Stimulated activated CD8-positive, alpha-beta memory T cell treated with anti-CD3 and anti-CD28 coated beads, Interleukin-4, amount 100 ng/mL, for 1 hour (primary cell): ENCODE data around the gene TOPBP1.

Experiments
- DNase-seq, 2 donors: peaks; one replicate each; pipeline ENCODE4 v3.0.0-alpha.2; 2020; ENCODE audit warnings: low read depth in 2 of 2, low spot score in 1 of 2

TOPBP1 gene

GRCh38 chr3:133608388-133608787 lies 53.4 kb downstream of the TOPBP1 start:
- no peak for DNase-seq

GRCh38 chr3:133607816-133608215 lies 53.9 kb downstream of the TOPBP1 start:
- no peak for DNase-seq

DNA sequence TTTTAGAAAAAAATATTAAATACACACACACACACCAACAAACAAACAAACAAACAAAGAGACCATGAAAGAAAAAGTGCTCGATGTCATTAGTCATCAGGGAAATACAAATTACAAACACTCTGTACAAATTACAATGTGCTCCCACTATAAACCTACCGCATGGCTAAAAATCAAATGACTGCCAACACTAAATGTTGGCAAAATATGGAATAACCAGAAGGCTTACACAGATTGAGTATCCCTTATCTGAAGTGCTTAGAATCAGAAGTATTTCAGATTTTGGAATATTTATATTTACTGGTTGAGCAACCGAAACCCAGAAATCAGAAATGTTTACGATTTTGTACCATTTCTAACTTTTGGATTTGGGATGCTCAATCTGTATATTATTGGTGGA lies 54.8 kb downstream of the TOPBP1 start:
- no peak for DNase-seq

DNA sequence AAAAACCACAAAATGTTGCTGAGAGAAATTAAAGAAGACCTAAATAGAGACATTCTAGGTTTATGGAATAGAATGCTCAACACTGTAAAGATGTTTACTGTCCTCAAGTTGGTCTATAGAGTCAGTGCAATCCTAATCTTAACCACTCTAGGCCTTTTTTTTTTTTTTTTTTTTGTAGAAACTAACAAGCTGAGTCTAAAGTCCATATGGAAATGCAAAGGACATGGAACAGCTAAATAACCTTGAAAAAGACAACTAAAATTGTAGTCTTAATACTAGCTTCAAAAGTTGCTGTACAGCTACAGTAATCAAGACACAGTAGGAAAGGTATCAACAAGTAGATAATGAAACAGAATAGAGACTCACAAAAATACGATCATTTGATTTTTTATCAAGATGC lies 55.4 kb downstream of the TOPBP1 start:
- DNase-seq, result no peak

- DNase-seq, result no peak
Observed at GRCh38 chr3:133600572-133601081, 61.1 kb downstream of the TOPBP1 start.

GRCh38 chr3:133599280-133599679 lies 62.5 kb downstream of the TOPBP1 start:
- DNase-seq, result no peak

- no peak for DNase-seq
Observed at GRCh38 chr3:133598405-133598804, 63.3 kb downstream of the TOPBP1 start.

DNA sequence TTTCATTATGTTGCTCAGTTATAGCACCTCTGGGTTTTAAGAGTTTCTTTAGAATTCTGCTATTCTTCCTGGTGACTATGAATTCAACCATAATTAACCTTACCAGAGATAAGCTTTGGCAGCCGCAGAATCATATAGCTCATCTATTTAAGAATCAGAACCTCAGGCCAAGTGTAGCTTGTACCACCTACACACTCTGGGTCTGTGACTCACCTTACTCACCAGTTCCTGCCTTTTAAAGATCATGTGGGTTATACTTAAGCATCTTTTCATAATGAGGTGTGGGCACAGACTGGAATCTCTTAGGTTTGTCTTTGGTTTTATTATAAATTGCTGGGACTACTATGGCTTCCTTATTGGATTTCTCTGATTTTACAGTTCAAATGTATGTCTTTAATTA lies 66.4 kb downstream of the TOPBP1 start:
- no peak for DNase-seq

DNA sequence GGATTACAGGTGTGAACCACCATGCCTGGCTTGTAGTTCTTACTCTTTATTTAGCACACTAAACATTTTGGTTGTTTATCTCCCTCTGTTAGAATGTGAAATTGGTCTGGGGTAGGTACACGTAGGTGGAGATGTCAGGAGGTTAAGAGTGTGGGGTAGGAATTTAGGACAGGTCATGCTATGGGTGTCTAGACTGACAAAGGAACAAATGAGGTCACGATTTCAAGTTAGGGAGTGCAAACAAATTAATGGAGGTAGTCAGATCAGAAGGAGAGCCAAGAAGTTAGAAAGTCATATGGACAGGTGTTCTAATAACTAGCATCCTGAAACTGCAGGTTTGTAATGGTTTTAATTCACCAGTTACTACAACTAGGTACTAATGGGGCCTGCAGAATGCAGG lies 68.5 kb downstream of the TOPBP1 start:
- no peak for DNase-seq

- DNase-seq, result no peak
Observed at GRCh38 chr3:133592843-133593242, 68.9 kb downstream of the TOPBP1 start.

DNA sequence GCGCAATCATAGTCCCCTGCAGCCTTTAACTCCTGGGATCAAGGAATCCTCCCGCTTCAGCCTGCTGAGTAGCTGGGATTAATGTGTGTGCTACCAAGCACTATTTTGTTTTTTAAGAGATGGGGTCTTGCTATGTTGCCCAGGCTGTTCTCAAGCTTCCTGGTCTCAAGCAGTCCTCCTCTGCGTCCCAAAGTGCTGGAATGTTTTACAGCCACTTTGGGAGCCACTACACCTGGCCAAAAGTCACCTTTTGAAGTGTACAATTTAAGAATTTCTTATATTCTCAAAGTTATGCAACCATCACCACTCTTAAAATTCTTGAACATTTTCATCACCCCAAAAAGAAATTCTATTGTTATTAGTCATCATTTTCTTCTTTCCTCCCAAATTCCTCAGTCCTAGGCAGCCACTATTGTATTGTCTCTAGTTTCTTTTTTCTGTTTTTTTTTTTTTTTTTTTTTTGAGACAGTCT lies 70.4 kb downstream of the TOPBP1 start:
- no peak for DNase-seq

GRCh38 chr3:133589503-133589902 lies 72.2 kb downstream of the TOPBP1 start:
- DNase-seq, result no peak

DNA sequence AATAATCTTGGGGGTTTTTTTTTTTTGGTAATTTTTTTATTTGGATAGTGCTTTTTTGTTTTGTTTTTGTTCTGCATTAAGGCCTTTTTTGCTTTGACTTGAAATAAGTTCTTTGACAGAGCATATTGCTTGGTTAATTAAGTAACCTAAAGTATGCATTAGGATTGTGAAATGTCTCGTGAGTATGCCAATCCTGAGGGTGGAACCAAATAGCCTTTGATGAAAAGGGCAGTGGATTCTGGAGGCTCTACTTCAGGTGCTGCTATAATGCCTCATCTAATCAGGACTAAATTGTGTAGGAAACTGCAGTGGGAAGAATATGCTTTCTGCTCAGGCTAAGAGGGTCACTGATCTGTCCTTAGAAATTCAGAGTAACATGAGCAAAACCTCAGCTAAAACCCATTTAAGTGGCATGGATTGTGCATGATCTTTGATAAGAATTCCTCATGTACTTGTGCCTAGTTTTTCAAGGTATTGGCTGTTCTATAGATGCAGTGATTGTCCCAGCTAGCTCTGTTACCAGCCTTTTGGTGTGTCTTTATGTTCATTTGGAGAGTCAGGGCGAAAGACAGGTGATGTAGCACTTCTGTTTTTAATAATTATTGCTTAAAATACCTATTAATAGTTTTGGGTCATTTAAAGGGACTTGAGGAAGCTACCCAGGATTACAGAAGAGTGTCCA lies 72.8 kb downstream of the TOPBP1 start:
- no peak for DNase-seq

GRCh38 chr3:133588035-133588434 lies 73.7 kb downstream of the TOPBP1 start:
- DNase-seq, result no peak

GRCh38 chr3:133583396-133583795 lies 78.3 kb downstream of the TOPBP1 start:
- DNase-seq, result no peak

DNA sequence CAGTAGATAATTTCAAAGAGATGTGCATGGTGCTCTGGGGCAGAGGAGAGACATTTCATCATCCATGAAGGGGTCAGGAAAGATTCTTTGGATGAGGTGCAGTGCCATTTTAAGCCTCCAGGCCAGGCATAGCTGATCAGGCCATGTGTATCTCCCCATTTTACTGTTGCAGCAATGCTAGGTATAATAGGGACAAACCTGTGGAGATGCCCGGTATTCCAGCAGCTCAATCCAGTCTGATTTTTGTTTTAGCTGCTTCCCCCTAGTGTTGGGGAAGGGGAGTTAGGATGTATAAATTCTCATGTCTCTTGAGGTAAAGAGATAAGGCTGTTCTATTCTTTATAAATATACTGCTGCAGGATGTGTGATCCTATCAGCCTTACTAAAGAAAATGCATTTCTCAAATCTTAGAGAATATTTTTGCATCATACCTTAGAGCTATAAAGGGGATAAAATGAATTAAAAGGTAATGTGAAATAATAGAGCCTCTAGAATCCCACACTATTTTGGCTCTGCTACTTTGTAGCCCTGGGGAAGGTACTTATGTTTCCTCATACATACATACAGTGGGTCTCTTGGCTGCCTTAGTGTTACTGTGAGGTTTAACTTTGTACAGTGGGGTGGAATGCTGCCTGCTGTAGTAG lies 83.1 kb downstream of the TOPBP1 start:
- DNase-seq, result no peak

GRCh38 chr3:133576169-133576568 lies 85.6 kb downstream of the TOPBP1 start:
- no peak for DNase-seq

- no peak for DNase-seq
Observed at GRCh38 chr3:133575086-133575485, 86.7 kb downstream of the TOPBP1 start.

GRCh38 chr3:133574260-133574881 lies 87.4 kb downstream of the TOPBP1 start:
- peak; percentile 31 to 45 for DNase-seq

DNA sequence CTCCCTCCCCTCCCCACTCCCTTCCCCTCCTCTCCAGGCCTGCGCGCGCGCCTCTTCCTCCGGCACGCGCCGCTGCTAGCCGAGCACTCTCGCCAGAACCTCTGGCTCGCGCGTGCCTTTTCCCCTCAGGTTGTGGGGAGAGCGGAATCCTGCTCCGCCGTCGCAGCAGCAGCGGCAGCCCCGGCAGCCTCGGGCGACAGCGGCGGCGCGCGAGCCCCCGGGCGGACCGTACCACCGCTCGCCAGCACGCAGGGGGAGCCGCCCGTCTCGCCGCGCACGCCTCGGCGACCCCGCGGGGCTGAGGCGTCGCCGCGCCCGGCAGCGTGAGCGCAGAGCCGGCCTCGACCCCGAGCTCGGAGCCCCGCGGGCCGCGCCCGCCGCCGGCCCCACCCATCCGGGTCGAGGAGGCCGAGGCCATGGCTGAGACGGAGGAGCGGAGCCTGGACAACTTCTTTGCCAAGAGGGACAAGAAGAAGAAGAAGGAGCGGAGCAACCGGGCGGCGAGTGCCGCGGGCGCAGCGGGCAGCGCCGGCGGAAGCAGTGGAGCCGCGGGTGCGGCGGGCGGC lies 88.0 kb downstream of the TOPBP1 start, which contains the start of gene CDV3:
Gene CDV3, plus strand, starts transcription at position 58 of the 566 bp plus-strand sequence. Its CDS starts 359 bp downstream, at position 417.
- DNase-seq, result peak in 1 of 2 donors; percentile 36

- peak; percentile 99 to 100 for DNase-seq
Observed at GRCh38 chr3:133573054-133573628, 88.6 kb downstream of the TOPBP1 start.
